Skin of body (tissue), 2 donors: ENCODE data around the gene NXPH3. TPM values are rescaled to one million over a fixed set of nuclear protein-coding genes. Genes with fewer than 3 reads are reported as not detected.
A peak's percentile ranks its signal among the peaks of the same experiment; 100 is the strongest.

Experiments used
- DNase-seq: peaks from one replicate; lab custom pipeline; 2025; lab: John Stamatoyannopoulos, UW
- total RNA-seq: library from RNA; depleted of rRNA; stranded (reverse); fragments of >200 nt; gene quantifications from one replicate; pipeline ENCODE4 v1.2.3, GENCODE V29; 2014

The NXPH3 gene
- total RNA-seq, 1 donor from 2014 or later: 0.89 TPM

GRCh38 chr17:49590874-49591273 lies 15.2 kb downstream of the NXPH3 start:
- no peak for DNase-seq

GRCh38 chr17:49592263-49592662 lies 16.6 kb downstream of the NXPH3 start:
- no peak for DNase-seq

- no peak for DNase-seq
Observed at GRCh38 chr17:49595328-49595727, 19.7 kb downstream of the NXPH3 start.

- no peak for DNase-seq
Observed at GRCh38 chr17:49595980-49596379, 20.3 kb downstream of the NXPH3 start.

DNA sequence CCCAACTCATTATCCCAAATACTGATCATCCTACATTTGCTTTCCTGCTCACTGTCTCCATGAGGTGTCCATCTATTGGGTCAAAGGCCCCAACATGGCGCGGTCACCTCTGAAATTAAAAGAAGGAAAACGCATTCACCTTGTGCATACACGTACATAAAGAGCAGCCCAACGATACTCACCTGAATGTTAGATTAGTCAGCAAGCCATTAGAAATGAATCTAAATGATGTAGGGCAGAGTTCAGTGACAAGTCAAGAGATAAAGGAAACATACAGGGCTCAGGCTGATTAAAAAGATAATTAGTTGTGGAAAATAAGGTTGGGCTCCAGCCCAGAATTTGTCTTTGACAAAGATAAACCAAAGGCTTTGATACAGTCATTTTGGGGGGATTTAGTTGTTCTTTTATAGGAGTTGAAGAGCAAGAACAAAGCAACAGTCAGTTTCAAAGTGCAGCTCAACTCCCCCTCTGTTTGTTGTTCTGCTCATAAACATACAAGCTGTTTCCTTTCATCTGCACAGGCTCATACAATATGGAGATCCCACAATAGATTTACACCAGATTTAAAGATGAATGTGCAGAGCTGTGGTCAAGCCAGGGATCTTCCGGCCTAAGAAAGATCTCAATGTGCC lies 21.1 kb downstream of the NXPH3 start:
- no peak for DNase-seq

DNA sequence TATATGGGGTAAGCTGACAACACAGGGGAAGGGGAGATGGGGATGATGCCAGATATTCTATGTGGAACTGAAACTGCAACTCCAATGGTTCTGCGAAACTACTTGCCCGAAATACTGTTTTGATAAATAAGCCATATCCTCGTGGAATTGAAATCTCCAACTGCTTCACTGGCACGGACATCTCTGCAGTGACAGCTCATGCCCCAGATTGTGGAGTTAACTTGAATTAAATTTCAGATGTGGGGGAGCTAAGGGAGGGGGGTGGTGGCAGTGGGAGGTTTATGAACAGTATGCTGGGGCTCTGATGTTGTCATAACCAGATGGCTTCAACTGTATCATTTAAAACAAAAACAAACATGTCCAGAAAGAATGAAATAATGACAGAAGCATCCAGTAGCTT lies 21.8 kb downstream of the NXPH3 start:
- no peak for DNase-seq

DNA sequence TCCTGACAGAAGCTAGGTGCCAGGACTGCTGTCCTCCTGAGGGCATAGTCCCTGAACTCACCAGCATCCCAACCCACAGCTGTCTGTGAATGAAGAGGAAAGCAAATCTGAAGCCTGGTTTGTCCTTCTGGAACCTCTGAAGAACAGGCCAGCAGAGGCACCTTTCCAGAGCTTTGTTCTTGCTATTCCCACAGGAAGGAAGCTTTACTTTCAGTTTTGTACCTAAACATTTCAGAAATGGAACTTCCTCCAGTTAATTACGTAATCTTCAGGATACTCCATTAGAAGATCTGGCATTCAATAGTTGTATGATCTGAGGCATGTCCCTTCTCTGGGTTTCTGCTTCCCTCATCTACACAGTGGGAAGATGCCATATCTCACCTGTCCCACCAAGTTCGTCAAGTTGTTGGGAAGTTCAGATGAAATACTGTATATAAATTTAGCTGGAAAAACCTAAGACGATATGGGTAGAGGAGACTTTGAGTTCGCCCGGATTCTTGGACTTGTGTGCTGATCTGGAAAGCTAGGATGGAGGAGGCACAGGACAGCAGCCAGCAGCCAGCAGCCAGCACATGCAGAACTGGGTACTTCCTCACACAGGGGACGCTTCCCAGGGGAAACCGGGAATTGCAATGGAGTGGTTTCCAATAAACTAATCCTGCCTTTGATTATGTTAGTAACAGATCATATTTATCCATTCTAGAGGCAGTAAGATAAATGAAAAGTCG lies 22.4 kb downstream of the NXPH3 start:
- DNase-seq: no peak

- DNase-seq: no peak
Observed at GRCh38 chr17:49598918-49599317, 23.2 kb downstream of the NXPH3 start.

DNA sequence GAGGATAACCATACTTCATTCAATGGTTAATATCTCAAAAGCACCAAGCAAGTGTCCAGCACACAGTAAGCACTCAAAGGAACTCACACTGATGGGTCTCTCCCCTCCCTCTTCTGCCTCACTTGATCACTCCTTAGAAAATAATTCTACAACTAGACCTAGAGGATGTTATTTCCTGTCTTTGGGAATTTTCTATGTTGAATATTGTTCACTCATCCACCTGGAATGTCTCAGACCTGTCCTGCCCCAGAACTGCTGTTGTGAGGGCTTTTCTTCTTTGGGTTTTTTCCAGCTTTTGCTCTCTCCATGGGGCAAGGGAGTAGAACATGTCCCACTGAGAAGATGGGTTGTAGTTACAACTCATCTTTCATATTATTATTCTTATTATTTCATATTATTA lies 25.3 kb downstream of the NXPH3 start:
- DNase-seq: no peak

DNA sequence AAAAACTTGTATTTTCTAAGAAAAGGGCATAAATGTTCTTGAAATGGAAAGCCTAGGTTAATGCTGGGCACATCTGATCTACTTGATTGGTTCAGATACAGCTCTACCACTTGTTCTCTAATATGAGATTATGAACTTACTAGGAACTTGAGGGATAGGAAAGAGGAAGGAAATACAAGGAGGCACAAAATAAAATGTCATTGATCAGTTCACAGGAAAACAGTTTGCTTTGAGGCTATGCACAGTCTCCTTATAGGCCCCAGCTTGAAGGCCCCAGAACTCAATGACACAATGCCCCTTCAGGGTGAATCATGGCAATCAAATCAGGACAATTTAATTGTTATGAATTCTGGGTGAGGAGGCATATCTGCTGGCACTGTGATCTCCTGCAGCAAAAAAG lies 27.1 kb downstream of the NXPH3 start:
- DNase-seq: no peak

GRCh38 chr17:49603238-49603637 lies 27.6 kb downstream of the NXPH3 start:
- DNase-seq: no peak

DNA sequence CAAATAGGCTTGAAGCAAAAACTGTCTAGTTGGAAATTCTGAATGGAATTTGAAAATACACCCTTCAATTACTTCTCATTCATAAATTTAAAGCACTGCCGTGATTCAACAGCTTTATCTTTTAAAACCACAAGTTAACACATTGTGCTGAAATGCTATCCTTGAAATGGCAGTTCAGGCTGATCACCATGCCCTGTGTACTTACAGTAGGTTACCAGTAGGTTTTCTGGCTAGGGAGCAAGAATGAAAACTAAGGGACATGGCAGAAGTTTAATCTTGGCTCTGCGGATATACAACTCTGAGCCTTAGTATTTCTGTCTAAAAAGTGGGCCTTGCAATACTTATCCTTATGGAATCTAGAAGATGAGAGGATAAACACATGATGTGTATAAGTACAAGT lies 28.0 kb downstream of the NXPH3 start:
- no peak for DNase-seq

- no peak for DNase-seq
Observed at GRCh38 chr17:49604314-49604869, 28.7 kb downstream of the NXPH3 start.

- DNase-seq: no peak
Observed at GRCh38 chr17:49610883-49611584, 35.4 kb downstream of the NXPH3 start.

DNA sequence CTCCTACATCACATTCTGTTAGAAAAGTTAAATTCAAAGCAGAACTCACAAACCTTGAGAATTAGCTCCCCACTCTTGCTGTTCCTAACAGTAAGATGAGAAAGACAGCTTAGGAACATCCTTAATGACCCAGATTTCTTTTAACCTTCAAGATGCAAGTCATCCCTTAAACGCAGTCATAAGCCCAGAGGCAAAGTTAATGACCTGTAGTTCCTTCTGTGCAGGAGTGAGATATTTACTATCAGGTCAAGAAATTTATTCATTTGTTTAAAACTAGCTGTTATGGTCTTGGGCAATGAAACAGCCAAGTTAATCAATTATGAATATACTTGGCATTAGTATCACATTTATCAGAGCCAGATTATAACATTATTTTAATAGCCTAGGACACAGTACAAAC lies 37.1 kb downstream of the NXPH3 start:
- no peak for DNase-seq

DNA sequence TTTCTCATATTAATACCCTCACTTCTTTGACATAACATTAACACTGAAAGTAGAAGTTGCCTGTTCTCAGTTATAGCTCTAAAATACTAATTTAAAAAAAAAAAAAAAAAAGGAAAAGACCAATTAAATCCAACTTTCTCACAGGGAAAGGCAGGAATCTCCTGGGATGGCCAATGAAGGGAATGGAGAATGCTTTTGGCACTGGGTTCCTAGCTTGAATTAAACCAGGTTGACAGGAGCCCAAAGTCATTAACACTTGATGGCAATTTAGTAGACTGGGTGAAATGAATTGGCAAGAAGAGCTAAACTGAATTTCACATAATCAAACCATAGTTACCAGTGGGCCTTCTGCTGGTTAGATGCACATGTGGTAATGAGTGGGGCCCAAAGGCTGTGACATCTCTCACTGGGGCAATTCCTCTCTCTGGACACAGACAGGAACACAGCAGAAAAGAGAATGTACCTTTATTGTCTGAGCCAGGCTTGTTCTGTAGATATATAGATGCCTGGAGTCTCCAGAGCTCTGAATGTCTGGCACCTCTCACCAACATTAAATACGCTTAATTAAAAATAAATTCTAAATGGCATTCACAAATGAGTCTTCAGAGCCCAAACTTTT lies 37.6 kb downstream of the NXPH3 start:
- no peak for DNase-seq

DNA sequence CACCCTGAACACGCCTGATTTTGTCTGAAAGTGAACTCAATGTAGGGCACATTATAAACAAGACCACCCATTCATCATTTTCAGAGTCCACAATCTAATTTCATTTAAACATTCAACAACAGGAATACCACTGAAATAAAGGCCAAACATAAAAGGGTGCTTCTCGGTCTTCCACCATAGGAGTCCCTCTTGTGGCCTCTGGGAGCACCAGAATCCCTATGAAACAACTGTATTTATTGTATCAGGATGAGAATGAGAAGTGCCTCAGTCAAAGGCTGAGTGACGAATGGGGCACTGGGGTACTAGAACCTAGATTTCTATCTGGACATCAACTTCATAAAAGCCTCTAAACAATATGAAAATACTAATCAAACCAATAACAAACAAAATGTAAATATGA lies 40.4 kb downstream of the NXPH3 start:
- no peak for DNase-seq

GRCh38 chr17:49616601-49617131 lies 41.0 kb downstream of the NXPH3 start:
- DNase-seq: peak; percentile 42

GRCh38 chr17:49618028-49618611 lies 42.4 kb downstream of the NXPH3 start:
- DNase-seq: no peak

- no peak for DNase-seq
Observed at GRCh38 chr17:49621420-49621819, 45.7 kb downstream of the NXPH3 start.

GRCh38 chr17:49621946-49622529 lies 46.4 kb downstream of the NXPH3 start:
- DNase-seq: no peak
